ENCODE measurements around the gene ANGEL1.

GRCh38 chr14:76829650-76830421 lies 17.2 kb upstream of the ANGEL1 start:
- no peak for TF ChIP-seq CTCF (conservative IDR thresholded peaks at IDR 0.05; ENCODE audit: low read depth in 2 of 2)
- TF ChIP-seq POLR2AphosphoS5 (IDR thresholded peaks at IDR 0.05; ENCODE audit: low read depth): no peak
- no peak for TF ChIP-seq EZH2 (IDR thresholded peaks at IDR 0.05; ENCODE audit: low read depth, unreplicated experiment)
- TF ChIP-seq EZH2phosphoT487 (IDR thresholded peaks at IDR 0.05; ENCODE audit: unreplicated experiment): no peak
- no peak for TF ChIP-seq ETS1 (IDR thresholded peaks at IDR 0.05)
- no peak for TF ChIP-seq CREB1 (CRISPR knock-in tag; IDR thresholded peaks at IDR 0.05; ENCODE audit: low read depth)
- TF ChIP-seq REST (IDR thresholded peaks at IDR 0.05; ENCODE audit: unreplicated experiment): no peak
- no peak for TF ChIP-seq JUNB (IDR thresholded peaks at IDR 0.05; ENCODE audit: unreplicated experiment)
